Osteoblast (primary cell): ENCODE data around the gene ALDH1A1. TPM values are rescaled to one million over a fixed set of nuclear protein-coding genes. Genes with fewer than 3 reads are reported as not detected.

Experiments used
- DNase-seq: peaks from one replicate; pipeline ENCODE4 v3.0.0; 2011; ENCODE audit warnings: low spot score, mixed read lengths; ENCODE audit not compliant: insufficient read length; ENCODE audit errors: missing footprints
- H2AFZ ChIP-seq: 2 replicates; pipeline ENCODE4 v1.6.0; 2011; ENCODE audit warnings: mild to moderate bottlenecking, low read length
- H3K27ac ChIP-seq: 2 replicates; pipeline ENCODE4 v1.5.1; 2011; ENCODE audit warnings: mild to moderate bottlenecking, low read depth, low read length, moderate library complexity
- H3K27me3 ChIP-seq: 2 replicates; pipeline ENCODE4 v1.6.0; 2012; ENCODE audit warnings: mild to moderate bottlenecking, control low read depth, inconsistent platforms, low read length, moderate library complexity; ENCODE audit not compliant: insufficient read depth
- H3K36me3 ChIP-seq: 2 replicates; pipeline ENCODE4 v1.5.1; 2011; ENCODE audit warnings: mild to moderate bottlenecking, low read length, control low read depth, moderate library complexity; ENCODE audit not compliant: insufficient read depth
- H3K4me1 ChIP-seq: 2 replicates; pipeline ENCODE4 v1.5.1; 2011; ENCODE audit warnings: mild to moderate bottlenecking, low read length, control low read depth, moderate library complexity; ENCODE audit not compliant: insufficient read depth
- H3K4me2 ChIP-seq: 2 replicates; pipeline ENCODE4 v1.6.0; 2011; ENCODE audit warnings: mild to moderate bottlenecking, low read length; ENCODE audit not compliant: insufficient read depth
- H3K4me3 ChIP-seq: fragments of 200-600 bp; sonication (generic); 3 replicates; pipeline ENCODE4 v1.5.1; 2012; ENCODE audit warnings: mild to moderate bottlenecking, low read length, inconsistent platforms; ENCODE audit not compliant: insufficient read depth
- H3K79me2 ChIP-seq: 2 replicates; pipeline ENCODE4 v1.6.0; 2012; ENCODE audit warnings: mild to moderate bottlenecking, low read length, control low read depth, inconsistent platforms; ENCODE audit not compliant: insufficient read depth
- H3K9me3 ChIP-seq: 2 replicates; pipeline ENCODE4 v1.5.1; 2011; ENCODE audit warnings: low read depth, low read length, control low read depth
- H4K20me1 ChIP-seq: 2 replicates; pipeline ENCODE4 v1.6.0; 2012; ENCODE audit warnings: mild to moderate bottlenecking, low read length, control low read depth; ENCODE audit not compliant: insufficient read depth
- CTCF ChIP-seq: IDR thresholded peaks from 2 replicates; pipeline ENCODE4 v1.5.1; 2011; ENCODE audit warnings: mild to moderate bottlenecking, low read depth, low read length, moderate library complexity; ENCODE audit errors: extremely low read depth
- total RNA-seq: library from RNA; depleted of rRNA; stranded (reverse); fragments of >200 nt; gene quantifications from 2 replicates; pipeline ENCODE4 v1.2.3, GENCODE V29; 2012

ALDH1A1 gene
- total RNA-seq, 1 donor: 0.36 TPM

- TF ChIP-seq CTCF: no peak
- Histone ChIP-seq H4K20me1 (no peaks in the 10 kb centered on the region), H3K4me3 (no peak overlapping the region), H3K9me3 (no peaks in the 10 kb centered on the region), H3K27ac (no peak overlapping the region), H3K4me1 (no peaks in the 10 kb centered on the region), H3K36me3 (no peaks in the 10 kb centered on the region), H2AFZ (no peak overlapping the region), H3K27me3 (no peaks in the 10 kb centered on the region), H3K4me2 (no peak overlapping the region), H3K79me2 (no peaks in the 10 kb centered on the region)
- no peak for DNase-seq
Observed at GRCh38 chr9:72891043-72891442, 61.8 kb downstream of the ALDH1A1 start.

DNA sequence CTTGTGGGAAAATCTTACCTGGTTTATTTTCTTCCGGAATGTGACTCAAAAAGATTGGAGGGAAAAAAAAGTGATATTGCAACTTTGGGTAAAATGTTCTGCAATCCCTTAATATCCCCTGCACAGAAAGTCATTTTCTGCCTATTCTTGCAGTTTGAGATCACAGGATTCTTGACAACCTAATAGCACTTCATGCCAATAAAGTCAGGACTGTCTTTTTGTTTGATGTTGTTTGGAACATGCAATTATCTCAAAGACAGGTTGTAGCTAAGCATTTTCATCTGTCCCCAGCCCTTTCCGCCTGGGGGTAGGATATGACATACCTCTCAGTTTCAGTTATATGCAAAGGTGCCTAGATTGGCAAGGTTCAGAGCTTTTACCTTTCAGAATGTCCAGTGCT lies 63.9 kb downstream of the ALDH1A1 start:
- H3K79me2 ChIP-seq: no peaks in the 10 kb centered on the region
- no peaks in the 10 kb centered on the region for H3K4me1 ChIP-seq
- no peak overlapping the region for H3K4me2 ChIP-seq
- TF ChIP-seq CTCF: no peak
- H3K36me3 ChIP-seq: no peaks in the 10 kb centered on the region
- H3K4me3 ChIP-seq: no peak overlapping the region
- no peaks in the 10 kb centered on the region for H3K9me3 ChIP-seq
- no peak for DNase-seq
- no peak overlapping the region for H3K27ac ChIP-seq
- H4K20me1 ChIP-seq: no peaks in the 10 kb centered on the region
- H2AFZ ChIP-seq: no peak overlapping the region
- H3K27me3 ChIP-seq: no peaks in the 10 kb centered on the region

GRCh38 chr9:72888067-72888466 lies 64.8 kb downstream of the ALDH1A1 start:
- DNase-seq: peak; percentile 9
- H3K27me3 ChIP-seq: no peaks in the 10 kb centered on the region
- no peaks in the 10 kb centered on the region for H3K9me3 ChIP-seq

GRCh38 chr9:72886386-72886785 lies 66.5 kb downstream of the ALDH1A1 start:
- no peak for DNase-seq
- TF ChIP-seq CTCF: no peak

More at GRCh38 chr9:72888067-72888466, 64.8 kb downstream of the ALDH1A1 start:
- H3K27ac ChIP-seq: no peak overlapping the region
- H3K4me2 ChIP-seq: no peak overlapping the region
- no peaks in the 10 kb centered on the region for H3K79me2 ChIP-seq
- no peak overlapping the region for H2AFZ ChIP-seq
- no peaks in the 10 kb centered on the region for H3K36me3 ChIP-seq
- no peak overlapping the region for H3K4me3 ChIP-seq
- no peaks in the 10 kb centered on the region for H3K4me1 ChIP-seq
- TF ChIP-seq CTCF: no peak
- no peaks in the 10 kb centered on the region for H4K20me1 ChIP-seq

More at GRCh38 chr9:72886386-72886785, 66.5 kb downstream of the ALDH1A1 start:
- H3K4me3 ChIP-seq: no peak overlapping the region
- no peaks in the 10 kb centered on the region for H4K20me1 ChIP-seq
- H3K79me2 ChIP-seq: no peaks in the 10 kb centered on the region
- H3K4me2 ChIP-seq: no peak overlapping the region
- H3K27me3 ChIP-seq: no peaks in the 10 kb centered on the region
- H3K36me3 ChIP-seq: no peaks in the 10 kb centered on the region
- no peak overlapping the region for H3K27ac ChIP-seq
- no peaks in the 10 kb centered on the region for H3K9me3 ChIP-seq
- no peaks in the 10 kb centered on the region for H3K4me1 ChIP-seq
- no peak overlapping the region for H2AFZ ChIP-seq
